Fibroblast of skin of back (primary cell): ENCODE data around the gene LILRB4.
"Not testable (repeated sequence)": the region's sequence is repeated elsewhere in the genome, so short reads cannot be mapped to it uniquely, and the experiment has no call there.

Experiments
- DNase-seq: peaks from one replicate; pipeline ENCODE4 v3.0.0-alpha.2; 2013

Gene LILRB4

GRCh38 chr19:54650108-54650655 is 12.6 kb upstream of the LILRB4 start:
- DNase-seq: no peak

GRCh38 chr19:54653181-54653809 is 9.5 kb upstream of the LILRB4 start:
- DNase-seq: peak; percentile 4

- no peak for DNase-seq
These were observed 8.1 kb upstream of the LILRB4 start for GRCh38 chr19:54654447-54655321.

- DNase-seq: no peak
These were observed 3.5 kb upstream of the LILRB4 start for GRCh38 chr19:54659300-54659699.

GRCh38 chr19:54660306-54660705 is 2.5 kb upstream of the LILRB4 start:
- DNase-seq: no peak

GRCh38 chr19:54660964-54661363 is 1.8 kb upstream of the LILRB4 start:
- DNase-seq: no peak

GRCh38 chr19:54661846-54662481 is 821 bp upstream of the LILRB4 start:
- DNase-seq: no peak

- DNase-seq: no peak
These were observed 2.7 kb downstream of the LILRB4 start for GRCh38 chr19:54665530-54665929.

GRCh38 chr19:54667217-54667616 is 4.4 kb downstream of the LILRB4 start:
- no peak for DNase-seq

- DNase-seq: no peak
These were observed 5.6 kb downstream of the LILRB4 start for GRCh38 chr19:54668353-54668752.

GRCh38 chr19:54670576-54671357 is 8.0 kb downstream of the LILRB4 start:
- no peak for DNase-seq

GRCh38 chr19:54673222-54673621 is 10.4 kb downstream of the LILRB4 start:
- DNase-seq: no peak

GRCh38 chr19:54674021-54674617 is 11.3 kb downstream of the LILRB4 start:
- no peak for DNase-seq

GRCh38 chr19:54676210-54676834 is 13.5 kb downstream of the LILRB4 start:
- DNase-seq: peak; percentile 29

- DNase-seq: no peak
These were observed 14.4 kb downstream of the LILRB4 start for GRCh38 chr19:54677217-54677616.

- not testable (repeated sequence) for DNase-seq
These were observed 18.8 kb downstream of the LILRB4 start for GRCh38 chr19:54681596-54681995.

GRCh38 chr19:54682306-54682856 is 19.6 kb downstream of the LILRB4 start:
- DNase-seq: no peak

GRCh38 chr19:54684527-54684926 is 21.7 kb downstream of the LILRB4 start:
- no peak for DNase-seq

GRCh38 chr19:54691582-54692297 is 29.0 kb downstream of the LILRB4 start:
- DNase-seq: no peak

- no peak for DNase-seq
These were observed 29.5 kb downstream of the LILRB4 start for GRCh38 chr19:54692298-54692615.

- no peak for DNase-seq
These were observed 31.9 kb downstream of the LILRB4 start for GRCh38 chr19:54694648-54695047.
